ENCODE data around the gene BRD1. TPM values are rescaled to one million over a fixed set of nuclear protein-coding genes. Genes with fewer than 3 reads are reported as not detected.
"Not testable (repeated sequence)": the region's sequence is repeated elsewhere in the genome, so short reads cannot be mapped to it uniquely, and the experiment has no call there.

The BRD1 gene
- total RNA-seq, 1 experiment from 2014 or later = 28.1 TPM

GRCh38 chr22:49789289-49790141, 38.2 kb downstream of the BRD1 start:
- in situ Hi-C loops (cut with HindIII; ENCODE audit: low pct_unique_long_range_greater_than_20kb, low sequenced_read_pairs) = no loop called here
- DNase-seq (ENCODE audit: low read depth) = no peak

- DNase-seq (ENCODE audit: low read depth) = no peak
- in situ Hi-C loops (cut with HindIII; ENCODE audit: low pct_unique_long_range_greater_than_20kb, low sequenced_read_pairs) = no loop called here
Measured at GRCh38 chr22:49788504-49788903, 39.2 kb downstream of the BRD1 start.

GRCh38 chr22:49787861-49788260, 39.8 kb downstream of the BRD1 start:
- DNase-seq (ENCODE audit: low read depth) = no peak
- in situ Hi-C loops (cut with HindIII; ENCODE audit: low pct_unique_long_range_greater_than_20kb, low sequenced_read_pairs) = no loop called here

DNA sequence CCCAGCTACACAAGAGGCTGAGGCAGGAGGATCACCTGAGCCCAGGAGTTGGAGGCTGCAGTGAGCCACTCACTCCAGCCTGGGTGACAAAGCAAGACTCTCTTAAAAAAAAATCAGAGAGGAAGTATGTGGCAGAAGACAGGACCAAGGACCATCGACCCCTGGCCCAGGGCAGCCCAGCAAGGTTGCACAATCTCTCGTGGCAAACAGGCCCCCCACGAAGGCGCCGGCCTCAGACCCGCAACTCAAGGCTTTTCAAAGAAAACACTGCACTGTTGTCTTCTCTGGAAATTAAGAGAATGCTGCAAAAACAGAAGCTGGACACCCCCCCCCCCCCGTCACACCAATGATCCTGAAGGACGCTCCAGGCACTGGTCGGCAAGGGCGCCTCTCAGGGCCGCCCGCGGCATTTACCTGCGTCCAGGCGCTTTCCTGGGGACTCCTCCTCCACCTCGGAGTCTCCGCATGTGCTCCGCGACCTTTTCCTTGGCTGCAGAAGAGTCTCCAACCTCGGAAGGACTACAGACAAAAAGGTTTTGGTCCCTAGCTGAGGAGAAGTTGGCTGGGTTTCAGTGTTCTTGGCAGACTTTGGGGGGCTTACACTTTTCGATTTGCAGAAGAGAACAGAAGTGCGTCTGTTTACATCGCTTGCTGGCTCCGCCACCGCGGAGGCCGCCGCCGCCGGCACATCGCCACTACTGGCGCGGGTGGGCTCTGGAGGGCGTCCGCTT, 40.5 kb downstream of the BRD1 start:
- no peak for DNase-seq (ENCODE audit: low read depth)
- in situ Hi-C loops (cut with HindIII; ENCODE audit: low pct_unique_long_range_greater_than_20kb, low sequenced_read_pairs) = no loop called here

- no peak for DNase-seq (ENCODE audit: low read depth)
- in situ Hi-C loops (cut with HindIII; ENCODE audit: low pct_unique_long_range_greater_than_20kb, low sequenced_read_pairs) = no loop called here
Measured at GRCh38 chr22:49785841-49786471, 41.7 kb downstream of the BRD1 start.

- no peak for DNase-seq (ENCODE audit: low read depth)
- in situ Hi-C loops (cut with HindIII; ENCODE audit: low pct_unique_long_range_greater_than_20kb, low sequenced_read_pairs) = no loop called here
Measured at GRCh38 chr22:49785046-49785521, 42.6 kb downstream of the BRD1 start.

- in situ Hi-C loops (cut with HindIII; ENCODE audit: low pct_unique_long_range_greater_than_20kb, low sequenced_read_pairs) = no loop called here
- DNase-seq (ENCODE audit: low read depth) = no peak
Measured at GRCh38 chr22:49784630-49784971, 43.1 kb downstream of the BRD1 start.

DNA sequence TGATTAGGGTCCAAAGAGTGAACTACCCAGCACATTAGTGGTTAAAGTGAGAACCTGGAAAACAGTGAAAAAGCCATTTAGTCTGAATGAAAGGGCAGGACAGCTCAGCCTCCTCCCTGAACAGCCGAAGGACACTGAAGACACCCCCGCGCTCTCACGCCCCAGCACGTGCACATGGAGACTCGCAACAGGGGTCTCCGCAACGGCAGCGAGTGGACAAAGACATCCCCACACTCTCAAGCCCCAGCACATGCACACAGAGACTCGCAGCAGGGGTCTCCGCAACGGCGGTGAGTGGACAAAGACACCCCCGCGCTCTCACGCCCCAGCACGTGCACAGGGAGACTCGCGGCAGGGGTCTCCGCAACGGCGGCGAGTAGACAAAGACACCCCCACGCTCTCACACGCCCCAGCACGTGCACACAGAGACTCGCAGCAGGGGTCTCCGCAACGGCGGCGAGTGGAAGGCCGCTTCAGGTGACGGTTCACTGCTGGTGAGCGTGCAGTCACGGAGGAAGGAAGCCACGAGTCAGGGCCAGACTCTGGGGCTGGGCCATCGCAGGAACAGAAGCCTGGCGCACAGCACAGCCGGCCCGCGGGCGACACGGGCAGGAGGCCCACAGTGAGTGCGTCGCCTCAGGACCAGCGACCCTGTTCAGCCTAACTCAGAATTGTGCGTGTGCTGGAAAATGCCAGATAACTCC, 43.6 kb downstream of the BRD1 start:
- in situ Hi-C loops (cut with HindIII; ENCODE audit: low pct_unique_long_range_greater_than_20kb, low sequenced_read_pairs) = no loop called here

GRCh38 chr22:49783036-49783746, 44.5 kb downstream of the BRD1 start:
- no peak for DNase-seq (ENCODE audit: low read depth)
- in situ Hi-C loops (cut with HindIII; ENCODE audit: low pct_unique_long_range_greater_than_20kb, low sequenced_read_pairs) = no loop called here

More for the DNA sequence above, 43.6 kb downstream of the BRD1 start:
- DNase-seq (ENCODE audit: low read depth) = no peak

GRCh38 chr22:49781886-49782285, 45.8 kb downstream of the BRD1 start:
- in situ Hi-C loops (cut with HindIII; ENCODE audit: low pct_unique_long_range_greater_than_20kb, low sequenced_read_pairs); DNase-seq (ENCODE audit: low read depth): not testable (repeated sequence)

DNA sequence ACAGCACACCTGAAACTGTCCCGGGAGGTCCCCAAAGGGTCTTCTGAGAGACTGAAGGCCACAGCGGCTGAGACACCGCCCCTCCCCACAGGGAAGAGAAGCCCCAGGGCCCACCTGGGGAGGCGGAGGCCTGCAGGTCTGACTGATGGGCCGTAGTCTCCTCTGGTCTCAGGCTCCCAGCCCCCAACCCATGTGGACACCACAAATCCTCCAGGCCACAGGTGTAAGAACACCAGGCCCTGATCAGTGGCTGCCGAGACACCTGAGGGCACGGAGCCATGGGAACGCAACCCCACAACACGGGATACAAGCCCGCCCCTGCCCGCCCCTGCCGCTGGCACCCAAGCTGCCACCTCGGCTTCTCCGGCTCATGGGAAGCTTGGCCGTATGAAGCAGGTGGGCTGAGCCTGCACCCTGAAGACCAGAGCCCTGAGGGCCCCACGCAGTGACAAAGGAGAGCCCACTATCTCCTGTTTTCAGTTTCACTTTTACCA, 46.3 kb downstream of the BRD1 start:
- in situ Hi-C loops (cut with HindIII; ENCODE audit: low pct_unique_long_range_greater_than_20kb, low sequenced_read_pairs) = no loop called here
- DNase-seq (ENCODE audit: low read depth) = no peak

- in situ Hi-C loops (cut with HindIII; ENCODE audit: low pct_unique_long_range_greater_than_20kb, low sequenced_read_pairs) = no loop called here
- no peak for DNase-seq (ENCODE audit: low read depth)
Measured at GRCh38 chr22:49780698-49781288, 46.9 kb downstream of the BRD1 start.

DNA sequence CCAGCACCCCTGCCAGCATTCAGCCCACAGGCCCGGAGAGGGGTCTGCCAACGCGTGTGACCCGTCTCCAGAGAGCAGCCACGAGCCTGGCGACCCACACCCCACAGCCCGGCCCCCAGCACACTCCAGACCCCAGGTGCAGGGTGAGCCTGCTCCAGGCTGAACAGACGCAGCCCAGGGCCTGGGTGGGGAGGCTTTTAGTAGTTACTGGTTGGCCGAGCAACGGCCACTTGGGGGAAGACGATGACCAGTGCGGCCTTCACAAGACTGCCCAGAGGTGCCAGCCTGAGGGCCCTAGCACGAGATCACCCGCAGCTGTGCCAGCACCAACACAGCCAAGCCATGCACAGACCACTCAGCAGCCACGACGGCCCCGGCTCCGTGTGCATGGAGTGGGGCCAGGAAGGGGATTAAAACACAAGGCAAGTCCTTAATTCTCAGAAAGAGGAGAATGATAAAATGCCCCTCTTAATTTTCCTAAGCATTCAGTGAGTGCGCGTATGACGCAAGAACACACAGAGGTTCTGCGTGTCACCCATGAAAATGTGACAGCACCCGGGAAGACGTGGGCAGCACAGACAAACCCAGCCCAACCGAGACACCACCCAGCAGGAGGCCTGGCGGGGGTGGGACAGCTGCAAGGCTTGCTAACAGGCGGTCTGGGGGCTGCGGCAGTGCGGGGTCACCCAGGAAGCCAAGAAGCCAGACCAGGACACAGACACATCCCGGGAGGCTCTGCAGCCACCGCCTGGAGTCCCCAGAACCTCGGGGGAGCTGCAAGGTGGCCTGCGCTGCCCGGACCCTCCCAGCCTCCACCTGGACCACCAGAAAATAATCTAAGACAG, 47.6 kb downstream of the BRD1 start:
- DNase-seq (ENCODE audit: low read depth) = no peak
- in situ Hi-C loops (cut with HindIII; ENCODE audit: low pct_unique_long_range_greater_than_20kb, low sequenced_read_pairs) = no loop called here

DNA sequence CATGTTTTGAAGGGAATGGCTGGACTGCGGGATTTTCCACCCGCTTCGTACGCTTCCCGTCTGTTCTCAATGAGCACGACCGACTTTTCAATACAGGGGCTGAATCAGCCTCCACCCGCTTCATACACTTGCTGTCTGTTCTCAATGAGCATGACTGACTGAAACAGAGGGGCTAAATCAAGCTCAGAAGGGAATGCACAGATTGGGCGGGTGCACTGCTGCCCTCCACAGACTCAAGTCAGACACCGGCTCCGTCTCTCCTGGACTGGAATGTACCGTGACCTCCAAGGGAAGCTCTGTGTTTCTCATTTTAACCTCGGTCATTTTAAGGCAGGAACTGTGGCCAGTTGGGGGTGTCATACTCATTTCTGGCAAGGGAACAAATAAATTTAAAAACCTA, 48.5 kb downstream of the BRD1 start:
- in situ Hi-C loops (cut with HindIII; ENCODE audit: low pct_unique_long_range_greater_than_20kb, low sequenced_read_pairs) = no loop called here
- no peak for DNase-seq (ENCODE audit: low read depth)

GRCh38 chr22:49777569-49778249, 50.0 kb downstream of the BRD1 start:
- DNase-seq (ENCODE audit: low read depth) = no peak
- in situ Hi-C loops (cut with HindIII; ENCODE audit: low pct_unique_long_range_greater_than_20kb, low sequenced_read_pairs) = no loop called here

- in situ Hi-C loops (cut with HindIII; ENCODE audit: low pct_unique_long_range_greater_than_20kb, low sequenced_read_pairs) = no loop called here
- no peak for DNase-seq (ENCODE audit: low read depth)
Measured at GRCh38 chr22:49776891-49777290, 50.8 kb downstream of the BRD1 start.
